ENCODE measurements around the gene TAF4B. TPM values are rescaled to one million over a fixed set of nuclear protein-coding genes. Genes with fewer than 3 reads are reported as not detected.
"Not testable (repeated sequence)": the region's sequence is repeated elsewhere in the genome, so short reads cannot be mapped to it uniquely, and the experiment has no call there.

TAF4B gene
- polyA plus RNA-seq, 3 donors: 0.64 to 1.2 (median 0.92) TPM

GRCh38 chr18:26376105-26376504 lies 149.9 kb downstream of the TAF4B start:
- no peak for TF ChIP-seq CTCF (IDR thresholded peaks at IDR 0.05)
- Mint-ChIP-seq H3K27ac (no peak overlapping the region), H3K4me1 (no peaks in the 10 kb centered on the region), H3K36me3 (no peaks in the 10 kb centered on the region), H3K27me3 (ENCODE audit: low read depth in 3 of 3) (no peaks in the 10 kb centered on the region), H3K4me3 (no peak overlapping the region), H3K9me3 (no peaks in the 10 kb centered on the region)
- H3K4me3 ChIP-seq (replicated peaks in 1 of 3; ENCODE audit: low read depth in 2 of 3, low read length in 3 of 3): no peak overlapping the region
- WGBS (ENCODE audit: insufficient coverage): no CpG with 5 or more reads among the region's 1 CpG
- no peaks in the 10 kb centered on the region for H3K4me1 ChIP-seq (ENCODE audit: control insufficient read depth in 1 of 2, insufficient read depth in 2 of 2, low read length in 2 of 2)
- no peaks in the 10 kb centered on the region for H3K36me3 ChIP-seq (replicated peaks in 1 of 2; ENCODE audit: control insufficient read depth in 1 of 2, insufficient read depth in 2 of 2, low read length in 2 of 2)
- no peaks in the 10 kb centered on the region for H3K27me3 ChIP-seq (ENCODE audit: control insufficient read depth in 2 of 2, insufficient read depth in 2 of 2, low read length in 2 of 2)
- DNase-seq: no peak
- no peak overlapping the region for H3K9ac ChIP-seq (ENCODE audit: insufficient read depth, low read length, poor library complexity, severe bottlenecking)
- H3K9me3 ChIP-seq (replicated peaks in 1 of 2; ENCODE audit: control insufficient read depth in 1 of 2, insufficient read depth in 1 of 2, low read length in 2 of 2): no peaks in the 10 kb centered on the region
- H3K79me2 ChIP-seq (ENCODE audit: insufficient read depth, low read length): no peaks in the 10 kb centered on the region
- H4K20me1 ChIP-seq (ENCODE audit: insufficient read depth, low read length): no peaks in the 10 kb centered on the region
- H3K4me2 ChIP-seq (replicated peaks; ENCODE audit: extremely low read depth, low read length, poor library complexity, severe bottlenecking): no peak overlapping the region
- intact Hi-C loops (cut with micrococcal nuclease): no loop called here
- H3K27ac ChIP-seq (ENCODE audit: low read depth in 1 of 2, low read length in 2 of 2): no peak overlapping the region
- no peak overlapping the region for H2AFZ ChIP-seq (ENCODE audit: insufficient read depth, low read depth, low read length, poor library complexity, severe bottlenecking)

- Histone ChIP-seq H4K20me1 (ENCODE audit: insufficient read depth, low read length) (no peaks in the 10 kb centered on the region), H3K4me2 (replicated peaks; ENCODE audit: extremely low read depth, low read length, poor library complexity, severe bottlenecking) (no peak overlapping the region), H3K9ac (ENCODE audit: insufficient read depth, low read length, poor library complexity, severe bottlenecking) (no peak overlapping the region), H2AFZ (ENCODE audit: insufficient read depth, low read depth, low read length, poor library complexity, severe bottlenecking) (no peak overlapping the region), H3K79me2 (ENCODE audit: insufficient read depth, low read length) (no peaks in the 10 kb centered on the region), H3K27me3 (ENCODE audit: control insufficient read depth in 2 of 2, insufficient read depth in 2 of 2, low read length in 2 of 2) (no peaks in the 10 kb centered on the region), H3K9me3 (replicated peaks in 1 of 2; ENCODE audit: control insufficient read depth in 1 of 2, insufficient read depth in 1 of 2, low read length in 2 of 2) (no peaks in the 10 kb centered on the region), H3K4me3 (replicated peaks in 1 of 3; ENCODE audit: low read depth in 2 of 3, low read length in 3 of 3) (no peak overlapping the region), H3K27ac (ENCODE audit: low read depth in 1 of 2, low read length in 2 of 2) (no peak overlapping the region), H3K4me1 (ENCODE audit: control insufficient read depth in 1 of 2, insufficient read depth in 2 of 2, low read length in 2 of 2) (no peaks in the 10 kb centered on the region), H3K36me3 (replicated peaks in 1 of 2; ENCODE audit: control insufficient read depth in 1 of 2, insufficient read depth in 2 of 2, low read length in 2 of 2) (no peaks in the 10 kb centered on the region)
- no peak overlapping the region for H3K4me3 Mint-ChIP-seq
- intact Hi-C loops (cut with micrococcal nuclease): no loop called here
- TF ChIP-seq CTCF (IDR thresholded peaks at IDR 0.05): no peak
- H3K36me3 Mint-ChIP-seq: no peaks in the 10 kb centered on the region
- no peaks in the 10 kb centered on the region for H3K9me3 Mint-ChIP-seq
- H3K27ac Mint-ChIP-seq: no peak overlapping the region
- H3K27me3 Mint-ChIP-seq (ENCODE audit: low read depth in 3 of 3): no peaks in the 10 kb centered on the region
- no peaks in the 10 kb centered on the region for H3K4me1 Mint-ChIP-seq
- DNase-seq: no peak
These were observed 152.5 kb downstream of the TAF4B start for GRCh38 chr18:26378701-26379100.

- not testable (repeated sequence) for H3K79me2 ChIP-seq (ENCODE audit: insufficient read depth, low read length)
These were observed 155.3 kb downstream of the TAF4B start for GRCh38 chr18:26381555-26381954.

More at GRCh38 chr18:26381555-26381954, 155.3 kb downstream of the TAF4B start:
- intact Hi-C loops (cut with micrococcal nuclease); H3K36me3 ChIP-seq (replicated peaks in 1 of 2; ENCODE audit: control insufficient read depth in 1 of 2, insufficient read depth in 2 of 2, low read length in 2 of 2); H3K4me3 Mint-ChIP-seq; H3K4me1 Mint-ChIP-seq; H2AFZ ChIP-seq (ENCODE audit: insufficient read depth, low read depth, low read length, poor library complexity, severe bottlenecking); H3K27ac Mint-ChIP-seq; H3K9me3 ChIP-seq (replicated peaks in 1 of 2; ENCODE audit: control insufficient read depth in 1 of 2, insufficient read depth in 1 of 2, low read length in 2 of 2); H4K20me1 ChIP-seq (ENCODE audit: insufficient read depth, low read length); H3K4me3 ChIP-seq (replicated peaks in 1 of 3; ENCODE audit: low read depth in 2 of 3, low read length in 3 of 3); H3K4me1 ChIP-seq (ENCODE audit: control insufficient read depth in 1 of 2, insufficient read depth in 2 of 2, low read length in 2 of 2); H3K27me3 Mint-ChIP-seq (ENCODE audit: low read depth in 3 of 3); H3K27ac ChIP-seq (ENCODE audit: low read depth in 1 of 2, low read length in 2 of 2); DNase-seq; H3K4me2 ChIP-seq (replicated peaks; ENCODE audit: extremely low read depth, low read length, poor library complexity, severe bottlenecking); H3K9me3 Mint-ChIP-seq; H3K36me3 Mint-ChIP-seq; H3K27me3 ChIP-seq (ENCODE audit: control insufficient read depth in 2 of 2, insufficient read depth in 2 of 2, low read length in 2 of 2); H3K9ac ChIP-seq (ENCODE audit: insufficient read depth, low read length, poor library complexity, severe bottlenecking): not testable (repeated sequence)
- no CpG with 5 or more reads among the region's 8 CpGs for WGBS (ENCODE audit: insufficient coverage)
